HG03342 (cell line): Measurements from ENCODE around the gene CDC45.
"Not testable (repeated sequence)": the region's sequence is repeated elsewhere in the genome, so short reads cannot be mapped to it uniquely, and the experiment has no call there.

Source experiments
- ATAC-seq: cut with Tn5 transposase; IDR thresholded peaks from one replicate; pipeline ENCODE4 v1.9.1; 2021; ENCODE audit warnings: mild to moderate bottlenecking, moderate library complexity; ENCODE audit not compliant: unreplicated experiment

CDC45 gene, protein sequence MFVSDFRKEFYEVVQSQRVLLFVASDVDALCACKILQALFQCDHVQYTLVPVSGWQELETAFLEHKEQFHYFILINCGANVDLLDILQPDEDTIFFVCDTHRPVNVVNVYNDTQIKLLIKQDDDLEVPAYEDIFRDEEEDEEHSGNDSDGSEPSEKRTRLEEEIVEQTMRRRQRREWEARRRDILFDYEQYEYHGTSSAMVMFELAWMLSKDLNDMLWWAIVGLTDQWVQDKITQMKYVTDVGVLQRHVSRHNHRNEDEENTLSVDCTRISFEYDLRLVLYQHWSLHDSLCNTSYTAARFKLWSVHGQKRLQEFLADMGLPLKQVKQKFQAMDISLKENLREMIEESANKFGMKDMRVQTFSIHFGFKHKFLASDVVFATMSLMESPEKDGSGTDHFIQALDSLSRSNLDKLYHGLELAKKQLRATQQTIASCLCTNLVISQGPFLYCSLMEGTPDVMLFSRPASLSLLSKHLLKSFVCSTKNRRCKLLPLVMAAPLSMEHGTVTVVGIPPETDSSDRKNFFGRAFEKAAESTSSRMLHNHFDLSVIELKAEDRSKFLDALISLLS

DNA sequence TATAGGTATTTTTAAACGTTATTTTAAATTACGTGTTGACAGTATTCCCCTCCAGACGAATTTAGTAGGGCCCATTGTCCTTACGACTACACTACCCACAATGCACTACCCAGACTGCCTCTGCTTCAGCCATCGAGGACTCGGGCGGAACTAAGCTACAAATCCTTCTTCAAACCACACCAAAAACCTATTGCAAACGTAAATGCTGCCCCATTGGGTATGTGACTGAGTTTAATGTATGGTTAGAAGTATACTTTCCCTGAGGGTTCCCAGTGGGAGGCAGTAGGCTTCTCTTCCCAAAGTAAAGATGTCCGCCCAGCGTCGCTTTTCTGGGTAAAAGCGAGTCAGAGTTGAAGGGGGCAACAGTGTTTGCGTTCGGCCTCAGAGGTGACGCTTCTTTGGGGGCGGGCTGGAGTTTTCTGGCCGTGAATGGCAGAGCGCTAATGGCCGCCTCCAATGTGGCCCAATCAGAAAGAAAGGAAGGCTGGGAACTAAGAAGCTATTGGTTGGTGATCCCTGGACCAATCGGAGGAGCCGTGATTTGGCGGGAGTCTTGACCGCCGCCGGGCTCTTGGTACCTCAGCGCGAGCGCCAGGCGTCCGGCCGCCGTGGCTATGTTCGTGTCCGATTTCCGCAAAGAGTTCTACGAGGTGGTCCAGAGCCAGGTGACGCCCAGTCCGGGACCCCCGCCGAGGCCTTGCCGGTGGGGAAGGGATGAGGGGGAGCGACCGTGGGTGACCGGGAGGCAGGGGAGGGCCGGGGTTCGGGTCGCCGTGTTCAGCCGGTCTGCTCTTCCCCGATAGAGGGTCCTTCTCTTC is at the start of gene CDC45:
CDC45 (plus strand) TSS at position 566 of the 818 bp plus-strand sequence; CDS start at position 615, 49 bp downstream.
- ATAC-seq = peak; percentile 79

DNA sequence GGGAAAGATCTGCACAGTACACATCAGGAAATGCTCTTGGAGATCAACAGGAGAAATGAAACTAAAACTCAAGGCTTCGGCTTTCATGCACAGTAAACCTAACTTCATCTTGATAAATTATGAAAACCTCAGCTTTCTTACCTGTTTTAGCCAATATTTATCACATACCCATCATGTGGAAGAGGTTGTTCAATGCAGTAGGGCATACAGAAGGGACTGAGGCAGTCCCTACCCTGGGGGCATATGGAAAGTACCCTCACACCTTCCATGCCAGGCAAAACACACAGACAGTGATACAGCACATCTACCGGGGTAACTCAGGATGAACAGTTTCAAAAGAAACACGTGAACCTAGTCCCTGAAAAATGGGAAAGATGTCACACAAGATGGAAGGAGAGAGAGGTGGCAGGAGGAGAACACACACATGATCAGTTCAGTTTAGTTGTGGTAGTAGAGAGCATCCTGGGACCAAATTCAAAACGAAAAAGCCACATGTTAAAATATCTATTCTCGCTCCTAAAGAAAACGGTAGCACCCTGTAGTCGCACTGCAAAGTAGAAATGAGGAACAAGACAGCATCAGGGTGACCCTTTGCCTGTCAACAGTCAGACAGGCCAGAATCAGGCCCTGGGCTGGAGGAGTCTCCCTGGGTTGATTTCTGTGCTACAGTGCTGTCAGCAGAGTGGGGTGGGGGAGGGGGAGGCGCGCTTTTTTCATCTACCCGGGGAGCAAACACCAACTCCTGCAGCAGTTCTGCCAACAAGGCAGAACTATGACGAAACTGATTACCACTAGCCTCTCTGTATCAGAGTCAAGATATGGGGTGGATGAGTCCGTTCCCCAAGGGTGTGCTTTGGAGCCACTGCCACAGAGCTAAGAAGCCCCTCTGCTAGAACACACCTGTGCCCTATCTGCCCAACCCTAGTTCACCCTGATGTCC is 49.5 kb upstream of the CDC45 start:
- no peak for ATAC-seq

DNA sequence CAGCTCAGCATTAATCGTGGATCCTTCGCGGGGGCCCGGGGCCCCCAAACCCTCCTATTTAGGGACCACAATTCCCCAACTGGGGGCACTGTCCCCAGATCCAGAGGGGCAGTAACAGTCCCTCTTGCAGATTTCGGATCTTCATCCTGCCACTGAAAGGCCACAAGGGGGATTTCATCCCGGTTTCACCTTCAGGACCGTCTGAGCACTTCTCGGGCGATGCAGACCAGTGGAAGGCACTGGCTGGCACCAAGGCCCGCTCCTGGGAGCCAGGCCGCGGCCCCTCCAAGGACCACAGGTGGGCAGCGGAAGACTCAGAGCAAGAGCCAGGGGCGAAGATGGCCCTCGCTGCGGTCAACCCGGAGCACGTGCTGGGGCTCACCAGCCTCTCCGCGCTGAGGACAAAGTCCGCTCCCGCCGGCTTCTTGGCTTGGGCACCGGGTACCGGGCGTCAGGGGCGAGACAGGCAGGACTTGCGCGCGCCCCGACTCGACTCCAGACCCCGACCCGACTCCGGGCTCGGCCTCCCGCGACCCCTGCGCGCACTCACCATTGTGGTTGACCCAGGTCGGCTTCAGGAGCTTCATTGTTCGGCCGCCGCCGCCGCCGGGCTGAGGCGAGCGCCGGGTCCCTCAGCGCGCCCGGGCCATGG is 48.7 kb upstream of the CDC45 start:
- ATAC-seq = peak; percentile 5

DNA sequence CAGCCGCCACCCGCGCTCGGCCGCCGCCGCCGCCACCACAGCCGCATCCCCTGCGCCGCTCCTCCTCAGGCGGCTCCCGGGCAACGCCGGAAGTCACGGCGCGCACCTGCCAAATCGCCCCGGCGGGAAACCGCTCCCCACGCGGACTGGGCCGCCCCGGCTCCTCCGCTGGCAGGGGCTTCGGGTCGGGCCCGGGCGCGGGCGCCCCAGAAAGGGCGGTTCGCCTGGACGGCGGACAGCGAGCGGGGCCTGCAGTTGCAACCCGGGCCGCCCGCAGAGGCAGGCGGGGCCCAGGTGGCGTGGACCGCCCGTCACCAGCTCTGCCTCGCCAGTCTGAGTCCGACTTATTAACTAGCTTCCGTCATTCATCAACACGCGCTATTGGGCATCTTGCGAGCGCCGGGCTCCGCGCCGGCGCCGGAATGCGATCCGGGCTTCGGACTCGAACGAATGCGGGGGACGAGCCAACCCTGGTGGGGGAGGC is 48.0 kb upstream of the CDC45 start, which contains the start of gene HIRA:
HIRA (minus strand) TSS at position 85 of the 484 bp plus-strand sequence. CDS start 257 bp downstream, outside the sequence.
- peak; percentile 33 for ATAC-seq

DNA sequence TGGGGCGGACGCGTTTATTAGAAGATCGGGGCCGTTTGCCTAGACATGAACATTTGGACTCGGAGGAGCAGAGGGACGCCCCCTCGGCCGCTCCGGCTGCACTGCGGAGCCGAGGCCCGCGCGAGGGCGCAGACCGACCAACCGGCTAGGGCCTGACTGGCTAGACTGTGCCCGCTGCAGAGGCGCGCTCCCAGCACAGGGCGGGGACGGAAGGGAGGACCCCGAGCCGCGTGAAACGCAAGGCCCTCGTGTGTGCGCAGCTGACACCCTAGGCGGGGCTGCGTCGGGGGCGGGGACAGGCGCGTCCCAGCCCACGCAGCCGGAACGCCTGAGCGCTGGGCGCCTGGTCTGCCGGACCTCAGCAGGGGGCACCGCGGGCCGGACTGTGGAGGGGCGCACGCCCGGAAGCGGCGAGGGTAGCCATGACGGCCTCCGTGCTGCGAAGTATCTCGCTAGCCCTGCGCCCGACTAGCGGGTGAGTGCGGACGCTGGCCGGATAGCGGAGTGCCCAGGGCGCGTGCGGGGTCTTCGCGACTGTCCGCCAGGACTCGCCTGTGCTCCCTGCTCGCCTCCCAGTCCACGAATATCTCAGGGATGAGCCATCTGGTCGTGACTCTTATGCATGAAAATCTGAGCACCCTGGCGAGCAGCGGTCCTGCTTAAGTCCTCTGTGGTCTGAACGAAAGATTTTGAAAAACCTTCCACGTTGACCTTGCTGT is 47.4 kb upstream of the CDC45 start, which contains the start of gene MRPL40:
MRPL40 (plus strand) TSS at position 413 of the 719 bp plus-strand sequence; CDS start at position 423, 10 bp downstream.
- ATAC-seq = peak; percentile 69

DNA sequence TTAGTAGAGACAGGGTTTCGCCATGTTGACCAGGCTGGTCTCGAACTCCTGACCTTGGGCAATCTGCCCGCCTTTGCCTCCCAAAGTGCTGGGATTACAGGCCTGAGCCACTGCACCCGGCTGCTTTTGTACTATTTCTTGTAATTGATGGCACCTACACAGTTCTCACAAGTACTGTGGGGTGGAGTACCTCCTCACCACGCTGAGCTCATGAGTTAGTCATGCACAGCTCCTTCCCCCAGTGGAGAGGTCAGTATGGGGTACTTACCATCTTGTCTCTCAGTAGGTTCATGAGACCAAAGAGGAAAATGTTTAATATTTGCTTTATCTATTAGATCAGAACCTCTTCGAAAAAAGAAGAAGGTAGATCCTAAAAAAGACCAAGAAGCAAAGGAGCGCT is 45.3 kb upstream of the CDC45 start:
- no peak for ATAC-seq

DNA sequence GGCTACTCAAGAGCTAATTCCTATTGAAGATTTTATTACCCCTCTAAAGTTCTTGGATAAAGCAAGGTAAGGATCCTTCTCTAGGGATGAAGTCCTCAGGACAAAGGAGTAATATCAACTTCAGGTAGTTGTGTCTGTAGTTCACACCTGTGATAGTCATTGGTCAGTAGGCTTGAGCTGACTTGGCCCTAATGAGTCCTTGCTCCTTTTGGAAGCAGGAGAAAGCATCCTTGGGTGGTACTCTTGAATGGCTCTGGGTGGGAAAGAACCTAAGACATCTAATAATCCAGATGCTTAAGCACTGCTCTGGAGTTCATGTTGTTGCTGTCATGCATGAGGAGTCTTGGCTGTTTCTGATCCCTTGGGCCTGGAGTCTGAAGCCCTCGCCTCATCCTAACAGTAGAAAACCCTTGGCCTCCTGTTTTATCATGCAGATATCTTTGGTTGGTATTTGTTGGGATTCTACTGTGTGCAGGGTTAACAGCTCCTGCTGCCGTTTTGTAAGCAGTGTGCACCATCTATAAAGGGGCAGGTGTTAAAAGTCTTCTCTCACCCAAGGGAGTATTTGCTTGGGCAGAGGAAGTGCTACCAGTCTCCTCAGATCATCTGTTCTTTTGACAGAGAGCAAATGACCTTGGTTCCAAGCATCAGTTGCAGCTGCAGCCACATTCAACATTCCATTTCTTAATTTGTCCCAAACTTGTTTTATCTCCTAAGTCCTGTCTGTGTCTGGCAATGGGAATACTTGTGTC is 44.7 kb upstream of the CDC45 start:
- ATAC-seq = no peak

DNA sequence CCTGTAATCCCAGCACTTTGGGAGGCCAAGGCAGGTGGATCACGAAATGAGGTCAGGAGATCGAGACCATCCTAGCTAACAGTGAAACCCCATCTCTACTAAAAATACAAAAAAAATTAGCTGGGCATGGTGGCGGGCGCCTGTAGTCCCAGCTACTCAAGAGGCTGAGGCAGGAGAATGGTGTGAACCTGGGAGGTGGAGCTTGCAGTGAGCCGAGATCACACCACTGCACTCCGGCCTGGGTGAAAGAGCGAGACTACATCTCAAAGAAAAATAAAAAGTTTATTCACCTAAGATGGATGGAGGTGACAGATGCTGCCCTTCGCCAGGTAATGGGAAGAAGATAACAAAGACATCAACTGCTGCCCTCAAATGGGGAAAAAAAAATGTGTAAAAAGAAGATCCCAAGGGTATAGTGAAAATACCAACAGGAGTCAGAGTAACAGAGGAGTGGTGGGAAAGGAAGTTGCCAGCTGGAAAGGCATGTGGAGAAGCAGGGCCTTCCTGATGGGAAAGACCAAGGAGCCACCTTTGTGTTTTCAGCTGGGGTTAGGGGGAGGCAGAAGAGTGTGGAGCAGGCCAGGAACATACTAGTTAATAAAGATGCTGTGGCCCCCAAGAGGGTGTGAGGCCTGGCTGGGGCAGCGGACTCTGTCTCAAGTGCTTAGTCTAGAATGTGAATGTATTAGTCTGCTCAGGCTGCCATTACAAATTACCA is 43.1 kb upstream of the CDC45 start:
- ATAC-seq = not testable (repeated sequence)

DNA sequence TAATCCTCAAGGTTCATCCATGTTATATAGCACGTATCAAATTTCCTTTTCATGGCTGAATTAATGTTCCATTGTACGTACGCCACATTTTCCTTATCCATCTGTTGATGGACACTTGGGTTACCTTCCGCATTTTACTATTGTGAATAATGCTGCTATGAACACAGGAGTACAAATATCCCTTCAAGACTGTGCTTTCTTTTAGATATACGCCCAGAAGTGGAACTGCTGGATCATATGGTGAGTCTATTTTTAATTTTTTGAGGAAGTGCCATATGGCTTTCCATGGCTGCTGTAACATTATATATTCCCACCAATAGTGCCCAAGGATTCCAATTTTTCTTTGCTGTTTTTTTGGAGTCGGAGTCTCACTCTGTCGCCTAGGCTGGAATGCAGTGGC is 41.4 kb upstream of the CDC45 start:
- ATAC-seq = no peak

DNA sequence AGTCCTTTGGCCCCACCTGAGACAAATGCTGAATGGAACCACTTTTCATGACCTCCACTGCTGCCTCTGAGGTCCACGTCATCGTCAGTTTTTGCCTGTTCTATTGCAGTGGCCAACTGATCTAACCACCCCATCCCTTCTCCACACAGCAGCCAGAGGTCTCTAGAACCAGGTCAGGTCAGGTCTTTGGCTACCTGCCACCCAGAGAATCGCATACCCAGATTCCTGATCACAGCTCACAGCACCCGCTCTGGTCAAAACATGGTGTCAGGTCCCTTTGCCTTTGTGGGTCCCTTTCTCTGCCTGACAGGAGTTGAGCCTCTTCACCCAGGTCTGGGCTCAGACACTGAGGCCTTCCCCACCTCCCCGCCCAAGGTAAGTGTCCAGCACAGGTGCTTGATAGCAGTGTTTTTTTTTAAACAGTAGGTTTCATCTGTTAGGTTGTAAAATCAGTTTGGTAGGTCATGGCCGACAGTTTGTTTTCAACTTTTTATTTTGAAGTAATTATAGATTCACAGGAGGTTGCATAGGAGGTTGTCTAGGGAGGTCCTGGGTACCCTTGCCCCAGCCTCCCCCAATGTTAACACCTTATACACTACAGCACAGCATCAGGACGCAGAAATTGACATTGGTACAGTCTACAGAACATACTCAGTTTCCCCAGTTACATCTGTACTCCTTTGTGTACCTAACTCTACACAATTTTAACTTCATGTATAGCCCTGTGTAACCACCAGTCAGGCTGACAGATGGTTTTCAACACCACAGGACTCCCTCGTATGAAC is 39.1 kb upstream of the CDC45 start:
- no peak for ATAC-seq

DNA sequence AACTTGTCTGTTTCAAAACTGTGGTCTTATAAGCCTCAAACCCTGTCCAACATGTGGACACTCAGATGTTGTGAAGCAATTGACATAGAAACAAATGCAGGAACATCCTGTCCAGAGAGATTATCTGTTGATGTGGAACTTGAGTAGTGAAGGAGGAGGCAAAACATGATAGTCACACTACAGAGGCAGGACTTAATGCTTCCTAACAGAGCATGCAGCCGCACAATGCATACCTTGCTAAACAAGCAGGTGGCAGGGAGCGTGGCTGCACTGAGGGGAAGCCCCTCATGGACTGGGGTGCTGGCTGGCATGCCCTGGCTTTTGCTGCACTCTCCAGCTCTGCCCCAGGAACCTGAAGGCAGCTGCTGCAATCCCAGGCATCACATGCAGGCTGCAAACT is 37.6 kb upstream of the CDC45 start:
- ATAC-seq = no peak

DNA sequence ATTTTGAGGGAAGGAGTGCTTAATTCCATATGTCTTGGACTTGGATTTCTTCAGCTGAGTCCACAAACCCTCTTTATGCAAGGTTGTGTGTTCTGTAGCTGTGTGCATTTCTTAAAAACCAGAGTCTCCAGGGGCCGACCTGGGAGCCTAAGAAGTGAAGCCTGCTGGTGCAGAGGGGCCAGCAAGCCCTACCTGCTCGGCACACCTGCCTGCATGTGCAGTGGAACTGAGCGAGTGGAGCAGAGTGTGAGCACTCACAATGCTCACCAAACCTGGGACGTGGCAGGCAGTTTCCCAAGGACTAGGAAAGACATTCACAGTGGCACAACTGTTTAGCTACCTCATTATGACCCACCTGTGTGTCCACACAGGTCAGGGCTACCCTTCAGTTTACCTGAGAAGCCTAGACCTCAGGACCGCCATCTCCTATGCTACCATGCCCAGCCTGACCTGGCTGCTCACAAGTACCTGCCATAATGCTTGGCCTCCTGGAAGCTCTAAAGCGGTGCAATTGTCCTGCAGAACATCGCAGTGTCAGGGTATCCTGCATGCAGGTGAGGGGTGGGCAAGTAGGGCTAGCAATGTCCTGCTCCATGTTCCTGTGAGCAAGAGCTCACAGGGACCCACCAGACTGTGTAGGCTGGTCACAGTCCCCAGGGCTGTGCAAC is 36.0 kb upstream of the CDC45 start:
- ATAC-seq = no peak

DNA sequence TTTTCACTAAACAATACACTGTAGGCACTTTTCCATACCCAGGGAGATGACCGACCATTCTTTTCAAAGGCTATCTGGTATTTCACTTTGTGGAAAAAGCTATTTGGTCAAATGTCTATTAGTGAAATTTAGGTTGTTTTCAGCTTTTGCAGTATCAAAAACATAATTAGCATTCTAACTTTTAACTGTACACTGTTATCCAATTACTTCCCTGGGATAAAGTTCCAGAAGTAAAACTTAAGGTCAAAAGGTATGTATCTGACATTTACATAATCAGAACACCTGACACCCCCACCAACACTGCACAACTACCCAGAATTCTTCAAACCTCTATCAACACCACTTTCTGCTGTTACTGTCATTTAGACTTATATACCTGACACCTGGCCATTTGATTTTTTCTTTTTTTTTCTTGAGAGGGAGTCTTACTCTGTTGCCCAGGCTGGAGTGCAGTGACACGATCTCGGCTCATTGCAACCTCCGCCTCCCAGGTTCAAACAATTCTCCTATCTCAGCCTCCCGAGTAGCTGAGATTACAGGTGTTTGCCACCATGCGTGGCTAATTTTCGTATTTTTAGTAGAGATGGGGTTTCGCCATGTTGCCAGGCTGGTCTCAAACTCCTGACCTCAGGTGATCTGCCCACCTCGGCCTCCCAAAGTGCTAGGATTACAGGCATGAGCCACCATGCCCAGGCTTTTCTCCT is 34.3 kb upstream of the CDC45 start:
- not testable (repeated sequence) for ATAC-seq

DNA sequence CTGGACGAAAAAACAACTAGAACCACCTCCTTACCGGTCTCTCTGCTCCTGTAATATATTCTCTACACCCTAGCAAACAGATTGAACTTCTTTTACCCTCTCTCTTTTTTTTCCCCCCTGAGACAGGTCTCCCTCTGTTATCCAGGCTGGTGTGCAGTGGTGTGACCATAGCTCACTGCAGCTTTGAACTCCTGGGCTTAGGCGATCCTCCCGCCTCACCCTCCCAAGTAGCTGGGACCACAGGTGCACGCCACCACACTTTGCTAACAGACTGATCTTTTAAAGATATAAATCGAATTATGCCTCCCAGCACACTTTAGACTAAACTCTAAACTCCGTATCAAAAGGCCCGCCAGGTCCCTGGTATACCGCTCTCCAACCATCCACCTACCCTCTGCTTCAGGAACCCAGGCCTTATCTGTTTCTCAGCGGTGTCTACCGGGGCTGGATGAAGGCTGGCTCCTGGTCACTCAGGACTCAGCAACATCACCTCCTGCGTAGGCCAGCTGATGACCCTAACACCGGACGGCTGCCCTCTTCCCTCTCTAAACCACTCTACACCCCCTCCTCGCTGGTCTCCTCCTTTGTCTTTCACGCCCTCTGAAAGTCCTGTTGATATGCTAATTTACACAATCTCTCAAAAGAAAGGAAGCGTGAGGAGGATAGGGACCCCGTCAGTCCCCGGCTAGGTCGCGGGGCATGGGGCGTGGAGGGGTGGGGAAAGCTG is 33.0 kb upstream of the CDC45 start:
- no peak for ATAC-seq
